GM13977 (cell line): ENCODE measurements around the gene ROPN1B.
"Not testable (repeated sequence)": the region's sequence is repeated elsewhere in the genome, so short reads cannot be mapped to it uniquely, and the experiment has no call there.

Experiments used
- DNase-seq: peaks from one replicate; pipeline ENCODE4 v3.0.0; 2012; ENCODE audit warnings: low spot score
- in situ Hi-C: fragments of 300-500 bp; cut with MboI; formaldehyde crosslinking; loops from one replicate; pipeline ENCODE4 v1.12.0; 2022; ENCODE audit warnings: low sequenced_read_pairs, low pct_unique_long_range_greater_than_20kb, mixed read lengths, inconsistent platforms; ENCODE audit not compliant: unreplicated experiment
- TF ChIP-seq, protein P1 (sequence below): IDR thresholded peaks from 2 replicates; pipeline ENCODE4 v1.5.1; 2012; ENCODE audit warnings: mild to moderate bottlenecking, control low read depth; ENCODE audit not compliant: insufficient read depth; ENCODE audit errors: extremely low read depth, missing control alignments

The ROPN1B gene

DNA sequence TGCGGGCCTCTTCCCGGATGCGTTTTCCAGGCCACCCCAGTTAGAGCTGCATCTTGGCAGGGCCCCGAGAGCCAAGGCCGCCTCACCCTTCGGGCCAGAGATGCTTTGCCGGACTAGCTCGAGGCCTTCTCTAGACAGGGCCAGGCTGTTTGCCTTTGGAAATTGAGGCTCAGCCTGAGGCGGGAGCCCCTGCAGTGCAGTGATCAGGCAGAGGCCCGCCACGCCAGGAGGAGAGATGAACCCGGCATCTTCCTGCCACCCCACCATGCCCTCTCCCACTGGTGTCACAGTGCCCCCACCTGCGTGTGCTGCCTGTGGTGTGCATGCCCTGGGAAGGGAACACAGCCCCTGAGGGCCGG is 8.9 kb upstream of the ROPN1B start:
- no peak for DNase-seq
- TF ChIP-seq, protein P1, sequence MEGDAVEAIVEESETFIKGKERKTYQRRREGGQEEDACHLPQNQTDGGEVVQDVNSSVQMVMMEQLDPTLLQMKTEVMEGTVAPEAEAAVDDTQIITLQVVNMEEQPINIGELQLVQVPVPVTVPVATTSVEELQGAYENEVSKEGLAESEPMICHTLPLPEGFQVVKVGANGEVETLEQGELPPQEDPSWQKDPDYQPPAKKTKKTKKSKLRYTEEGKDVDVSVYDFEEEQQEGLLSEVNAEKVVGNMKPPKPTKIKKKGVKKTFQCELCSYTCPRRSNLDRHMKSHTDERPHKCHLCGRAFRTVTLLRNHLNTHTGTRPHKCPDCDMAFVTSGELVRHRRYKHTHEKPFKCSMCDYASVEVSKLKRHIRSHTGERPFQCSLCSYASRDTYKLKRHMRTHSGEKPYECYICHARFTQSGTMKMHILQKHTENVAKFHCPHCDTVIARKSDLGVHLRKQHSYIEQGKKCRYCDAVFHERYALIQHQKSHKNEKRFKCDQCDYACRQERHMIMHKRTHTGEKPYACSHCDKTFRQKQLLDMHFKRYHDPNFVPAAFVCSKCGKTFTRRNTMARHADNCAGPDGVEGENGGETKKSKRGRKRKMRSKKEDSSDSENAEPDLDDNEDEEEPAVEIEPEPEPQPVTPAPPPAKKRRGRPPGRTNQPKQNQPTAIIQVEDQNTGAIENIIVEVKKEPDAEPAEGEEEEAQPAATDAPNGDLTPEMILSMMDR, result no peak
- in situ Hi-C loops, result no loop called here

DNA sequence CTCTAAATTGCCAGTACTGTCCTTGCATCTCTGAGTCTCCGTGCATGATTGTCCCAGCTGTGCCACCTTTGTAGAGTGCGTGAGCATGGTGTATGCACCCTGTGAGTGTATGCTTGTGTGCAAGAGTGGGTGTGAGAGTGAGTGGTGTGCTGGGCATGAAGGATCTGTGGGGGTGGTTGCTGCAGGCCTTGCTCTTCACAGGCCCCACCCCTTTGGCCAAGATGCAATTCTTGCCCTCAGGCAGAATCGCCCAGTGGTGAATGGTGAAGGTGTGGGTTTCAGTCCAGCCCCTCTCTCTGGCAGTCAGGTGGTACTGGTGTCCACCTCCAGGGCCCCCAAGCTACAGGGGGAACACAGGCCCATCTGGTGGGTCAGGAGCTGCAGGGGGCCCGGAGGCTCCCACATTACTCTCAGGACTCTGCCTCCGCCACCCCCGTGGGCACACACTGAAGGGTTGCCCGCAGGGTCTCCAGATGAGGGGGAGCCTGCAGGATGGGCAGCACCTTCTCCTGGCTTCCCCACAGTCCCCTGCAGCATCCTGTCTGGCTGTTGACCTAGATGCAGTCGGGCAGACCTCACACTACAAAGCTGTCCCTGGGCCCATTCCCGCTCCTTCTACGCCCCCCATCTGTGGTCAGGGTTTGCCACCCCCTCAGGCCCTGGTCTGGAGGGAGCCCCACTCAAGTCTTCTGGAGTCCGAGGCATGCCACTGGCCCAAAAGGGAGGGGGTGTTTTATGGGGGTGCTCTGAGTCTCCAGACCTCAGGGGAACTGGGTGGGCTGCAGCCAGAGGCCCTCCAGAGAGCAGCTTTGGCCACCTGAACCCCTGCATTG is 8.3 kb upstream of the ROPN1B start:
- in situ Hi-C loops, result no loop called here
- no peak for DNase-seq
- TF ChIP-seq, protein P1, result no peak

DNA sequence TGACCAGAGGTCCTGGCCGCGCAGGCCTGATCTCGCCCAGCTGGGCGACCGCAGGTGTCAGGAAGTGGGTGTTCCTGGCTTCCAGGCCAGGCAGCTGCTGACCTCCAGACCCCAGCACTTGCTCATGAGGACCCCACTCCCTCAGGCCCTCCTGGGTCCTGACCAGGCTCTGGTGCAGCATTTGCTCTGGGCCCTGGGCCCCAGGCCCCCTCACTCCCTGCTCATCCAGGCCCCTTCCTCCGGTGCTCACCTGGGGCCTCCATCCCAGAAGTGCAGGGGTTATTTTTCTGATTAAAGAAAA is 7.7 kb upstream of the ROPN1B start:
- DNase-seq, result no peak
- TF ChIP-seq, protein P1, result no peak
- in situ Hi-C loops, result no loop called here

DNA sequence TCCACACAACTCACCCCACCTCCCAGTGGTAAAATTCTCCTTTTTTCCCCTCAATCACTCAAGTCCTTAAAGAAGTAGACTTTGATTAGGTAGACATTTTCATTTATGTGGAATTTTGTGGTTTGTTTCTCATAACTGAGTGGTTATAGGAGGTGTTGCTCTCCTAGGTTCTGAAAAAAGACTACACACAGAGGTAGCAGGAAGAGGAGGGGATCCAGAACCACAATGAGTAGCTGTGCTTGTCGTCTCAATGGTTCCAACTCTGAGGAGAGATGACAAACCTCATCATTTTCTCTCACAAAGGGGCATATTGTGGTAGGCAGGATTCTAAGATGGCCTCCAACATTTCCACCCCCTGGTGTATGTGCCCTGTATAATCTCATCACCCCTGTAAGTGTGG is 5.1 kb upstream of the ROPN1B start:
- in situ Hi-C loops, DNase-seq: not testable (repeated sequence)

DNA sequence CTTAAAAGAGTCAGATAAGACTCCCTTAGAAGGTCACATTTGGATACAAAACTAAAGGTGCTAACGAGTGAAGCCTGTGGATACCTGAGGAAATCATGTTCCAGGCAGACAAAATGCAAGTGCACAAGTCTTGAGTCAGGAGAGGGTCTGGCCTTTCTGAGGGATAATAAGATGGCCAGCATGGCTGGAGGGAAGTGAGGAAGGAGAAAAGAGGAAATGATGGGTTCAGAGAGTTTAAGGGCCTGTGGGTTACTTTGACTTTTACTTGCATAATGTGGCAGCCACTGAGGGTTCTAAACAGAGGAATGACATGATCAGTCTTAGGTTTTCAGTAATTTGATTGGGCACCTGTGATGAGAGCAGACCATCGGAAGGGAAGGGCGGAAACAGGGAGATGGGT is 3.5 kb upstream of the ROPN1B start:
- no peak for DNase-seq
- TF ChIP-seq, protein P1, result no peak
- in situ Hi-C loops, result no loop called here

DNA sequence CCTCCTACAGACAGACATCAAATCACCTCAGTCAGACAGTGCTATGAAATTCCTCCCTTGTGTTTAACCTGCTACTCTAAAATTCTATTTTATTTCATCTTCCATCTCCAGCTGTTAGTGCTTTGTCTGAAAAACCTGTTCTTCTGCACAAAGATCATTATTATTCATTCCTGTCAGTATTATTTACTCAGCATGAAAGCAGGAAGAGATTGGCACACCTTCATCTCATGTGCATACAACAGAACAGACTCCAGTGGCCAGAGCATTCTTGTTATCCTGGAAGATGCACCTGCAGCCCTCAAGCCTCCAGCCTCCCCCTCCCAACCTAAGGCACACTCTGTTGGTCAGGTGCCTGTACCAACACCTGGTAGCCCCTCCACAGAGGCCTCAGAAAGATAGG is 1.8 kb upstream of the ROPN1B start:
- TF ChIP-seq, protein P1, result no peak
- in situ Hi-C loops, result no loop called here
- no peak for DNase-seq

DNA sequence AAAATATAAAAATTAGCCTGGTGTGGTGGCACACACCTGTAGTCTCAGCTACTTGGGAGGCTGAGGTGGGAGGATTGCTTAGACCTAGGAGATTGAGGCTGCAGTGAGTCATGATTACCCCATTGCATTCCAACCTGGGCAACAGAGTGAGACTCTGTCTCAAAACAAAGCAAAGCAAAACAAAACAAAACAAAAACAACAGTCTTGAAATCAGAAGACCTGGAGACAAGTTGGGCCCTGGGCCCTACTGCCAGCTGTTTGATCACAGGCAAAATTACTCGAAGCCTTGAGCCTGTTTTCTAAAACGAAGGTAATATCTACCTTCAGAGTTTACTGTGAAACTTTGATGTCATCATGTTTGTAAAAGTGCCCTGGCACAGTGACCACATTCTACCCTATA is 857 bp upstream of the ROPN1B start:
- DNase-seq, in situ Hi-C loops: not testable (repeated sequence)
